Activated B cell treated with CpG ODN at 0.5 μM for 24 hours (primary cell): ENCODE results near the gene ARMH3. TPM values are rescaled to one million over a fixed set of nuclear protein-coding genes. Genes with fewer than 3 reads are reported as not detected.

ENCODE experiments used
- ATAC-seq: fragments of 200-7000 bp; cut with Tn5 transposase; one replicate; pipeline ENCODE4 v1.10.0; 2021; ENCODE audit warnings: low read depth, mild to moderate bottlenecking, moderate library complexity
- CTCF ChIA-PET: fragments of 350-600 bp; sonication (Branson Sonifier 250); formaldehyde crosslinking; loops from one replicate; lab custom pipeline; 2021; ENCODE audit warnings: antibody characterized with exemption; lab: Charles Lee
- POLR2A ChIA-PET: fragments of 350-600 bp; sonication (Branson Sonifier 250); formaldehyde crosslinking; loops from one replicate; lab custom pipeline; 2021; ENCODE audit warnings: antibody characterized with exemption; lab: Charles Lee
- DNase-seq: peaks from one replicate; pipeline ENCODE4 v3.0.0; 2022
- H3K27ac Mint-ChIP-seq: one replicate; pipeline ENCODE4 v1.8.0; 2020; ENCODE audit warnings: mixed read lengths
- H3K27me3 Mint-ChIP-seq: one replicate; pipeline ENCODE4 v1.8.0; 2021; ENCODE audit warnings: mixed read lengths
- H3K36me3 Mint-ChIP-seq: one replicate; pipeline ENCODE4 v1.8.0; 2021; ENCODE audit warnings: low read depth, mixed read lengths
- H3K4me1 Mint-ChIP-seq: one replicate; pipeline ENCODE4 v1.8.0; 2021; ENCODE audit warnings: mixed read lengths
- H3K4me3 Mint-ChIP-seq: one replicate; pipeline ENCODE4 v1.8.0; 2020; ENCODE audit warnings: mild to moderate bottlenecking, mixed read lengths
- H3K9me3 Mint-ChIP-seq: one replicate; pipeline ENCODE4 v1.8.0; 2020; ENCODE audit warnings: mixed read lengths
- intact Hi-C: fragments of 100-400 bp; cut with micrococcal nuclease; formaldehyde crosslinking; loops from one replicate; pipeline ENCODE4 v1.15.1; 2024
- total RNA-seq: library from RNA; stranded (reverse); gene quantifications from 2 replicates; pipeline ENCODE4 v1.2.3, GENCODE V29; 2022
- TF ChIP-seq, protein P1 (sequence below): fragments of 200-600 bp; IDR thresholded peaks from one replicate; pipeline ENCODE4 v1.8.0; 2022; ENCODE audit warnings: antibody characterized with exemption, mild to moderate bottlenecking

The ARMH3 gene
- total RNA-seq, 1 donor from 2014 or later = 35.4 TPM

DNA sequence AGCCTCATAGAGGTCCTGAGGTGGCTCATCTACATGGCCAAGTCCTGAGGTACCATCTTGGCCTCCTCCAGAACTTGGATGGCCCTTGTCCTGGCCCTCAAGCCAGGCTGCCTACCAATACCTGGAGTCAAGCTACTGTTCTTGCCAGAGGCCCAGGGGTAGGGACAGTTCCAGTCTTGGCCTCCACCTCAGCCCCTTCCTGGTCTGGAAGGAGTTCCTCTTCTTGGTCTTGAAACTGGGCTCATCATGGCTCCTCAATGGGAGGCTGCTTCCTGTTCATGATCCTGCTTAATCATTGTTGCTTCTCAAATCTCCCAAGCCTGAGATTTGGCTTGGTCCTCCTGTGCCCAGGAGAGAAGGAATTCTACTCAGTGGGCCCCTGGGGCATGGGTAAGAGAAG lies 13.1 kb upstream of the ARMH3 start:
- H3K27me3 Mint-ChIP-seq = no peaks in the 10 kb centered on the region
- no peak overlapping the region for H3K27ac Mint-ChIP-seq
- H3K9me3 Mint-ChIP-seq = no peaks in the 10 kb centered on the region
- ATAC-seq (no peak), DNase-seq (no peak)
- H3K4me1 Mint-ChIP-seq = peaks cover 23% of the 10 kb centered on the region
- intact Hi-C loops = no loop called here
- ChIA-PET POLR2A (interaction anchor here (4.0 kb wide), 1 partner anchor 229 kb away, joined by 22 read pairs; no protein-coding TSS in a partner anchor), CTCF (interaction anchor here (1.4 to 12.4 kb wide), 3 partner anchors 14 to 228 kb away, joined by 3 to 182 read pairs (median 12); partner anchors contain the start of gene KCNIP2)
- TF ChIP-seq, protein P1, sequence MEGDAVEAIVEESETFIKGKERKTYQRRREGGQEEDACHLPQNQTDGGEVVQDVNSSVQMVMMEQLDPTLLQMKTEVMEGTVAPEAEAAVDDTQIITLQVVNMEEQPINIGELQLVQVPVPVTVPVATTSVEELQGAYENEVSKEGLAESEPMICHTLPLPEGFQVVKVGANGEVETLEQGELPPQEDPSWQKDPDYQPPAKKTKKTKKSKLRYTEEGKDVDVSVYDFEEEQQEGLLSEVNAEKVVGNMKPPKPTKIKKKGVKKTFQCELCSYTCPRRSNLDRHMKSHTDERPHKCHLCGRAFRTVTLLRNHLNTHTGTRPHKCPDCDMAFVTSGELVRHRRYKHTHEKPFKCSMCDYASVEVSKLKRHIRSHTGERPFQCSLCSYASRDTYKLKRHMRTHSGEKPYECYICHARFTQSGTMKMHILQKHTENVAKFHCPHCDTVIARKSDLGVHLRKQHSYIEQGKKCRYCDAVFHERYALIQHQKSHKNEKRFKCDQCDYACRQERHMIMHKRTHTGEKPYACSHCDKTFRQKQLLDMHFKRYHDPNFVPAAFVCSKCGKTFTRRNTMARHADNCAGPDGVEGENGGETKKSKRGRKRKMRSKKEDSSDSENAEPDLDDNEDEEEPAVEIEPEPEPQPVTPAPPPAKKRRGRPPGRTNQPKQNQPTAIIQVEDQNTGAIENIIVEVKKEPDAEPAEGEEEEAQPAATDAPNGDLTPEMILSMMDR = no peak
- peaks cover 17% of the 10 kb centered on the region for H3K36me3 Mint-ChIP-seq
- no peak overlapping the region for H3K4me3 Mint-ChIP-seq

DNA sequence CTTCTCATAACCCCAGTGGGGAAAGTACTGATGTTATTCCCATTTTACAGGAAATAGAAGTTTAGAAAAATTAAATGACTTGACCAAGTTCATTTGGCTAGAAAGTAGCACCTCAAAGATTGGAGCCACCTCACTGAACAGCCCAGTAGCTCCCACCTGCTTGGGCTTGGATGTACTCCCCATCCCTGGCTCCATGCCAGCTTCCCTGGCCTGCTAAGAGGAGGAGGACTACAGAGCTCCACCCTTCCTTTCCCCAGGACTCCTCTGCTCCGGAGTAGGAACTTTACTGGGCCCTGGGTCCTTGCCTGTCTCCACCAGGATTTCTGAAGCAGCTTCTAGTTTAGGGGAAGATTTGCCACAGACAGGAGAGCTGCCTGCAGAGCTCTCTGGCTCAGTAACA lies 12.2 kb upstream of the ARMH3 start:
- intact Hi-C loops = no loop called here
- TF ChIP-seq, protein P1 = no peak
- ATAC-seq = no peak
- H3K4me3 Mint-ChIP-seq = no peak overlapping the region
- no peaks in the 10 kb centered on the region for H3K27me3 Mint-ChIP-seq
- no peaks in the 10 kb centered on the region for H3K9me3 Mint-ChIP-seq
- DNase-seq = no peak
- peaks cover 24% of the 10 kb centered on the region for H3K4me1 Mint-ChIP-seq
- peaks cover 17% of the 10 kb centered on the region for H3K36me3 Mint-ChIP-seq
- H3K27ac Mint-ChIP-seq = no peak overlapping the region
- POLR2A ChIA-PET = interaction anchor here (1.0 to 4.0 kb wide), 2 partner anchors 228 to 250 kb away, joined by 5 to 22 read pairs; partner anchors contain the start of gene OGA
- CTCF ChIA-PET = interaction anchor here (1.4 to 12.4 kb wide), 3 partner anchors 15 to 227 kb away, joined by 3 to 182 read pairs (median 12); partner anchors contain the start of gene KCNIP2

DNA sequence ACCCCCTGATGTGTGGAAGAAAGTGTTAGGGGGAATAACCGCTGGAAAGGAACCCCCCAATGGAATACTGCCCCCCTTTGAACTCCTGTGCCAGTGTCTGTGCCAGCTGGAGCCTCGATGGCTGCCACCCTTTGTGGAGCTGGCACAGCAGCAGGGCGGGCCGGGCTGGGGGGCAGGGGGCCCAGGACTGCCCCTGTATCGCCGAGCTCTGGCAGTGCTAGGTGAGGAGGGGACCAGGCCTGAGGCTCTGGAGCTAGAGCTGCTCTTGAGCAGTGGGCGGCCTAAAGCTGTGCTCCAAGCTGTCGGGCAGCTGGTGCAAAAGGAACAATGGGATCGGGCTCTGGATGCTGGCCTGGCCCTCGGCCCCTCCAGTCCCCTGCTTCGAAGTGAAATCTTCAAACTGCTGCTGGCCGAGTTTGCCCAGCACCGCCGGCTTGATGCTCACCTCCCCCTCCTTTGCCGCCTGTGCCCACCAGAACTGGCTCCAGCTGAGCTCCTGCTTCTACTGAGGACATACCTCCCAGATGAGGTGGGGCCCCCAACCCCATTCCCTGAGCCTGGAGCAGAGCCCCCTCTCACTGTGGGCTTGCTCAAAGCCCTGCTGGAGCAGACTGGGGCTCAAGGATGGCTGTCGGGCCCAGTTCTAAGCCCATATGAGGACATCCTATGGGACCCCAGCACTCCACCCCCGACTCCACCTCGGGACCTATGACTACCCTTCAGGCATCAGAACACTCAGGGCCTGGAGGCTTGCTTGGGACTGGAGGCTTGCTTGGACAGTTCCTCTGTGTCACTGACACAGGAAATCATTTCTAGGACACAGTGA lies 11.3 kb upstream of the ARMH3 start:
- ChIA-PET CTCF (interaction anchor here (1.3 to 12.4 kb wide), 4 partner anchors 57 to 226 kb away, joined by 5 to 182 read pairs (median 8); partner anchors contain the start of gene KCNIP2), POLR2A (interaction anchor here (1.1 to 4.0 kb wide), 4 partner anchors 11 to 236 kb away, joined by 3 to 22 read pairs (median 9); partner anchors contain the start of gene ARMH3)
- no peak overlapping the region for H3K27ac Mint-ChIP-seq
- H3K4me1 Mint-ChIP-seq = peaks cover 24% of the 10 kb centered on the region
- ATAC-seq (no peak), DNase-seq (no peak)
- intact Hi-C loops = no loop called here
- H3K36me3 Mint-ChIP-seq = peaks cover 17% of the 10 kb centered on the region
- no peaks in the 10 kb centered on the region for H3K9me3 Mint-ChIP-seq
- peak overlapping the region; percentile 35 for H3K4me3 Mint-ChIP-seq
- H3K27me3 Mint-ChIP-seq = no peaks in the 10 kb centered on the region
- TF ChIP-seq, protein P1 = no peak

DNA sequence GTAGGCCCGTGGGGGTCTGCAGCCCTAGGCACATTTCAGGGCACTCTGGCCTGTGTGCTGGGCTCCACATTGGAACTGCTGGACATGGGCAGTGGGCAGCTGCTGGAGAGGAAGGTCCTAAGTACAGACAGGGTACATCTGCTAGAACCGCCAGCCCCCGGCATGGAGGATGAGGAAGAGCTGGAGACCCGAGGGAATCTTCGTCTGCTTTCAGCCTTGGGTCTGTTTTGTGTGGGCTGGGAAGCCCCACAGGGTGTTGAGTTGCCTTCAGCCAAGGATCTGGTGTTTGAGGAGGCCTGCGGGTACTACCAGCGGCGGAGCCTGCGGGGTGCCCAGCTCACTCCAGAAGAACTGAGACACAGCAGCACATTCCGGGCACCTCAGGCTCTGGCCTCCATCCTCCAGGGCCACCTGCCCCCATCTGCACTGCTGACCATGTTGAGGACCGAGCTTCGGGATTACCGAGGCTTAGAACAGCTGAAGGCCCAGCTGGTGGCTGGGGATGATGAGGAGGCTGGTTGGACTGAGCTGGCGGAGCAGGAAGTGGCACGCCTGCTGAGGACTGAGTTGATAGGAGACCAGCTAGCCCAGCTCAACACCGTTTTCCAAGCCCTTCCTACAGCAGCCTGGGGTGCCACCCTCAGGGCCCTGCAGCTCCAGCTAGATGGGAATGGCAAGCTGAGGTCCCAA lies 10.6 kb upstream of the ARMH3 start:
- H3K4me3 Mint-ChIP-seq = peak overlapping the region; percentile 89
- no peak for ATAC-seq
- peaks cover 17% of the 10 kb centered on the region for H3K36me3 Mint-ChIP-seq
- intact Hi-C loops = no loop called here
- POLR2A ChIA-PET = interaction anchor here (0.9 to 4.0 kb wide), 6 partner anchors 11 to 283 kb away, joined by 3 to 22 read pairs (median 4); partner anchors contain the start of genes ARMH3 and NPM3
- no peaks in the 10 kb centered on the region for H3K9me3 Mint-ChIP-seq
- H3K27ac Mint-ChIP-seq = peak overlapping the region; percentile 79
- peaks cover 24% of the 10 kb centered on the region for H3K4me1 Mint-ChIP-seq
- CTCF ChIA-PET = interaction anchor here (1.2 to 12.4 kb wide), 4 partner anchors 9 to 226 kb away, joined by 4 to 182 read pairs (median 5); partner anchors contain the start of gene KCNIP2
- TF ChIP-seq, protein P1 = no peak
- no peaks in the 10 kb centered on the region for H3K27me3 Mint-ChIP-seq
- DNase-seq = no peak
